ENCODE data around the gene SIAH1. TPM values are rescaled to one million over a fixed set of nuclear protein-coding genes. Genes with fewer than 3 reads are reported as not detected.

Gene SIAH1
- total RNA-seq, 4 donors from 2014 or later: 27.2 to 31.8 (median 30.9) TPM

- Histone ChIP-seq H3K27ac (no peak overlapping the region), H3K27me3 (no peaks in the 10 kb centered on the region), H3K4me3 (no peak overlapping the region), H3K36me3 (peaks cover 0 to 68% of the 10 kb centered on the region in 2 donors), H3K9me3 (peaks cover 0 to 41% (median 3%) of the 10 kb centered on the region in 3 donors), H3K4me1 (peaks cover 0 to 9% (median 0%) of the 10 kb centered on the region in 3 donors)
- TF ChIP-seq POLR2AphosphoS5 (IDR thresholded peaks at IDR 0.05) (no peak), EP300 (IDR thresholded peaks at IDR 0.05) (no peak), POLR2A (IDR thresholded peaks at IDR 0.05) (no peak), CTCF (IDR thresholded peaks at IDR 0.05) (no peak)
- whole genome bisulfite sequencing, 2 donors (ENCODE audit: low coverage in 1 of 2): 96 to 100% methylated on average over 2 to 4 of the region's 4 CpGs
- ATAC-seq: no peak
Observed at GRCh38 chr16:48310908-48311641, 74.1 kb downstream of the SIAH1 start.

Small RNA genes lying within 50 kb of the gene (small RNA-seq; reads per million reads assigned to genes)
- gene RF00017: 0 reads per million in 4 donors

Other genes with a start within 250 kb of the SIAH1 start
- gene ABCC12, start 229.4 kb downstream of the SIAH1 start, total RNA-seq: not detected
- 10 to 100 TPM; 61.5 to 83.7 (median 72.3) TPM for gene LONP2, start 141.1 kb downstream of the SIAH1 start, total RNA-seq
- gene ABCC11, start 137.9 kb downstream of the SIAH1 start, total RNA-seq: not detected
- gene N4BP1, start 224.8 kb upstream of the SIAH1 start, total RNA-seq: 10 to 100 TPM; 25.1 to 44.8 (median 34.1) TPM

All from gastroesophageal sphincter (tissue), 4 donors.